Measurements from ENCODE around the gene NTMT1.

GRCh38 chr9:129627556-129628440 is 1.8 kb downstream of the NTMT1 start:
- TF ChIP-seq CTCF (IDR thresholded peaks at IDR 0.05) (no peak), POLR2A (IDR thresholded peaks at IDR 0.05) (no peak)

All from thyroid gland (tissue), 4 donors.